Activated T-helper 2 cell treated with anti-CD3 and anti-CD28 coated beads, Interferon-gamma antibody, Interleukin-2, Interleukin-4, amounts not matched to agents 10 μg/mL and 5 μg/mL and 100 μg/mL, durations not matched to agents 14 hours and 24 hours and 36 hours (primary cell): ENCODE results near the gene C15orf61. TPM values are rescaled to one million over a fixed set of nuclear protein-coding genes. Genes with fewer than 3 reads are reported as not detected.
A peak's percentile ranks its signal among the peaks of the same experiment; 100 is the strongest.

Experiments used
- DNase-seq: peaks from one replicate; pipeline ENCODE4 v3.0.0; 2021; ENCODE audit warnings: low spot score
- H3K27ac Mint-ChIP-seq: one replicate; pipeline ENCODE4 v1.8.0; 2021; ENCODE audit warnings: mixed read lengths
- H3K27me3 Mint-ChIP-seq: one replicate; pipeline ENCODE4 v1.8.0; 2021; ENCODE audit warnings: low read depth, mixed read lengths
- H3K36me3 Mint-ChIP-seq: one replicate; pipeline ENCODE4 v1.8.0; 2021; ENCODE audit warnings: low read depth, mixed read lengths
- H3K4me1 Mint-ChIP-seq: one replicate; pipeline ENCODE4 v1.8.0; 2021; ENCODE audit warnings: low read depth, mixed read lengths
- H3K4me3 Mint-ChIP-seq: one replicate; pipeline ENCODE4 v1.8.0; 2021; ENCODE audit warnings: low read depth, mild to moderate bottlenecking, moderate library complexity, mixed read lengths
- H3K9me3 Mint-ChIP-seq: one replicate; pipeline ENCODE4 v1.8.0; 2021; ENCODE audit warnings: mixed read lengths
- intact Hi-C: fragments of 100-400 bp; cut with micrococcal nuclease; formaldehyde crosslinking; loops from one replicate; pipeline ENCODE4 v1.15.1; 2023
- total RNA-seq: library from RNA; stranded (reverse); gene quantifications from 2 replicates; pipeline ENCODE4 v1.2.3, GENCODE V29; 2022

C15orf61 gene
- total RNA-seq, 1 donor from 2014 or later: 5.4 TPM

GRCh38 chr15:67521783-67522568 is 1.0 kb downstream of the C15orf61 start:
- Mint-ChIP-seq H3K36me3 (peaks cover 17% of the 10 kb centered on the region), H3K27ac (peak overlapping the region; percentile 85), H3K27me3 (no peaks in the 10 kb centered on the region), H3K9me3 (no peaks in the 10 kb centered on the region), H3K4me3 (peak overlapping the region; percentile 90), H3K4me1 (peaks cover 19% of the 10 kb centered on the region)
- intact Hi-C loops: loop anchor here (1.0 to 5.0 kb wide), 3 partner anchors 20 to 320 kb away; partner anchors contain the start of genes MAP2K5 and RNU6-1
- no peak for DNase-seq

- no peaks in the 10 kb centered on the region for H3K27me3 Mint-ChIP-seq
- H3K36me3 Mint-ChIP-seq: peaks cover 17% of the 10 kb centered on the region
- H3K9me3 Mint-ChIP-seq: no peaks in the 10 kb centered on the region
- no peak overlapping the region for H3K27ac Mint-ChIP-seq
- peaks cover 19% of the 10 kb centered on the region for H3K4me1 Mint-ChIP-seq
- peak overlapping the region; percentile 42 for H3K4me3 Mint-ChIP-seq
- no peak for DNase-seq
- intact Hi-C loops: loop anchor here (5.0 kb wide), 2 partner anchors 39 to 319 kb away; partner anchors contain the start of gene RNU6-1
These were observed 2.4 kb downstream of the C15orf61 start for GRCh38 chr15:67523330-67523729.

- H3K4me1 Mint-ChIP-seq: peaks cover 19% of the 10 kb centered on the region
- H3K36me3 Mint-ChIP-seq: peaks cover 19% of the 10 kb centered on the region
- no peaks in the 10 kb centered on the region for H3K27me3 Mint-ChIP-seq
- intact Hi-C loops: loop anchor here (5.0 kb wide), 2 partner anchors 38 to 318 kb away; partner anchors contain the start of gene RNU6-1
- DNase-seq: no peak
- no peaks in the 10 kb centered on the region for H3K9me3 Mint-ChIP-seq
- no peak overlapping the region for H3K27ac Mint-ChIP-seq
- H3K4me3 Mint-ChIP-seq: no peak overlapping the region
These were observed 3.3 kb downstream of the C15orf61 start for GRCh38 chr15:67524235-67524634.

GRCh38 chr15:67528513-67528912 is 7.6 kb downstream of the C15orf61 start:
- no peak overlapping the region for H3K4me3 Mint-ChIP-seq
- H3K9me3 Mint-ChIP-seq: no peaks in the 10 kb centered on the region
- intact Hi-C loops: no loop called here
- H3K27ac Mint-ChIP-seq: no peak overlapping the region
- H3K4me1 Mint-ChIP-seq: peaks cover 10% of the 10 kb centered on the region
- H3K36me3 Mint-ChIP-seq: peaks cover 16% of the 10 kb centered on the region
- peaks cover 4% of the 10 kb centered on the region for H3K27me3 Mint-ChIP-seq
- DNase-seq: no peak

GRCh38 chr15:67531379-67531914 is 10.5 kb downstream of the C15orf61 start:
- H3K27ac Mint-ChIP-seq: no peak overlapping the region
- no peak overlapping the region for H3K4me3 Mint-ChIP-seq
- intact Hi-C loops: loop anchor here (1.0 kb wide), 2 partner anchors 8 to 33 kb away; no protein-coding TSS in a partner anchor
- H3K36me3 Mint-ChIP-seq: peaks cover 6% of the 10 kb centered on the region
- peaks cover 20% of the 10 kb centered on the region for H3K4me1 Mint-ChIP-seq
- DNase-seq: no peak
- peaks cover 7% of the 10 kb centered on the region for H3K27me3 Mint-ChIP-seq
- H3K9me3 Mint-ChIP-seq: no peaks in the 10 kb centered on the region

GRCh38 chr15:67533873-67534272 is 12.9 kb downstream of the C15orf61 start:
- Mint-ChIP-seq H3K27ac (no peak overlapping the region), H3K27me3 (peaks cover 17% of the 10 kb centered on the region), H3K4me3 (no peak overlapping the region), H3K36me3 (no peaks in the 10 kb centered on the region), H3K4me1 (peaks cover 27% of the 10 kb centered on the region), H3K9me3 (no peaks in the 10 kb centered on the region)
- DNase-seq: no peak
- intact Hi-C loops: no loop called here

- H3K9me3 Mint-ChIP-seq: no peaks in the 10 kb centered on the region
- H3K27ac Mint-ChIP-seq: no peak overlapping the region
- intact Hi-C loops: no loop called here
- no peak for DNase-seq
- peaks cover 17% of the 10 kb centered on the region for H3K27me3 Mint-ChIP-seq
- H3K4me3 Mint-ChIP-seq: no peak overlapping the region
- H3K36me3 Mint-ChIP-seq: no peaks in the 10 kb centered on the region
- H3K4me1 Mint-ChIP-seq: peaks cover 30% of the 10 kb centered on the region
These were observed 13.4 kb downstream of the C15orf61 start for GRCh38 chr15:67534360-67534759.

GRCh38 chr15:67537771-67538170 is 16.8 kb downstream of the C15orf61 start:
- DNase-seq: no peak
- Mint-ChIP-seq H3K27me3 (peaks cover 14% of the 10 kb centered on the region), H3K9me3 (no peaks in the 10 kb centered on the region), H3K36me3 (no peaks in the 10 kb centered on the region), H3K4me1 (peaks cover 37% of the 10 kb centered on the region), H3K4me3 (no peak overlapping the region), H3K27ac (no peak overlapping the region)
- intact Hi-C loops: loop anchor here (2.0 kb wide), 1 partner anchor 221 kb away; no protein-coding TSS in a partner anchor

GRCh38 chr15:67542420-67543347 is 21.8 kb downstream of the C15orf61 start, which contains the start of gene MAP2K5:
Gene MAP2K5, plus strand, starts transcription at chr15:67542703. Its CDS starts 633 bp downstream, at chr15:67543336.
- Mint-ChIP-seq H3K4me1 (peaks cover 45% of the 10 kb centered on the region), H3K27ac (peak within 1 kb of the TSS; percentile 88), H3K36me3 (peaks cover 17% of the 10 kb centered on the region), H3K4me3 (peak within 1 kb of the TSS; percentile 90), H3K9me3 (no peaks in the 10 kb centered on the region), H3K27me3 (peaks cover 4% of the 10 kb centered on the region)
- peak; percentile 81 for DNase-seq
- intact Hi-C loops: loop anchor here (1.0 kb wide), 1 partner anchor 21 kb away; the partner anchor contains the start of gene C15orf61

GRCh38 chr15:67543348-67543718 is 22.4 kb downstream of the C15orf61 start:
- Mint-ChIP-seq H3K4me1 (peaks cover 44% of the 10 kb centered on the region), H3K36me3 (peaks cover 23% of the 10 kb centered on the region)
- intact Hi-C loops: no loop called here

GRCh38 chr15:67544475-67544874 is 23.5 kb downstream of the C15orf61 start:
- no peaks in the 10 kb centered on the region for H3K27me3 Mint-ChIP-seq
- H3K4me1 Mint-ChIP-seq: peaks cover 40% of the 10 kb centered on the region
- no peak for DNase-seq
- peaks cover 23% of the 10 kb centered on the region for H3K36me3 Mint-ChIP-seq
- no peak overlapping the region for H3K4me3 Mint-ChIP-seq
- H3K9me3 Mint-ChIP-seq: no peaks in the 10 kb centered on the region
- no peak overlapping the region for H3K27ac Mint-ChIP-seq
- intact Hi-C loops: no loop called here

More at GRCh38 chr15:67543348-67543718, 22.4 kb downstream of the C15orf61 start:
- Mint-ChIP-seq H3K27ac (peak overlapping the region; percentile 76), H3K27me3 (no peaks in the 10 kb centered on the region), H3K4me3 (peak overlapping the region; percentile 85), H3K9me3 (no peaks in the 10 kb centered on the region)
- no peak for DNase-seq

- peaks cover 28% of the 10 kb centered on the region for H3K36me3 Mint-ChIP-seq
- H3K9me3 Mint-ChIP-seq: no peaks in the 10 kb centered on the region
- peaks cover 31% of the 10 kb centered on the region for H3K4me1 Mint-ChIP-seq
- no peaks in the 10 kb centered on the region for H3K27me3 Mint-ChIP-seq
- intact Hi-C loops: no loop called here
- no peak for DNase-seq
- no peak overlapping the region for H3K4me3 Mint-ChIP-seq
- no peak overlapping the region for H3K27ac Mint-ChIP-seq
These were observed 24.9 kb downstream of the C15orf61 start for GRCh38 chr15:67545864-67546263.
